Bone marrow (tissue), 2 donors: ENCODE measurements around the gene EDC4.
"Not testable (repeated sequence)": the region's sequence is repeated elsewhere in the genome, so short reads cannot be mapped to it uniquely, and the experiment has no call there.

ENCODE experiments used
- DNase-seq, 2 donors: peaks; one replicate each; lab custom pipeline; 2025; lab: John Stamatoyannopoulos, UW

The EDC4 gene

GRCh38 chr16:67872631-67873434 is at the start of gene EDC4:
Gene EDC4, plus strand, starts transcription at chr16:67873052. Its CDS starts 210 bp downstream, at chr16:67873262.
- peak; percentile 28 to 86 for DNase-seq

- no peak for DNase-seq
Observed at GRCh38 chr16:67825119-67825518, 47.7 kb upstream of the EDC4 start.

DNA sequence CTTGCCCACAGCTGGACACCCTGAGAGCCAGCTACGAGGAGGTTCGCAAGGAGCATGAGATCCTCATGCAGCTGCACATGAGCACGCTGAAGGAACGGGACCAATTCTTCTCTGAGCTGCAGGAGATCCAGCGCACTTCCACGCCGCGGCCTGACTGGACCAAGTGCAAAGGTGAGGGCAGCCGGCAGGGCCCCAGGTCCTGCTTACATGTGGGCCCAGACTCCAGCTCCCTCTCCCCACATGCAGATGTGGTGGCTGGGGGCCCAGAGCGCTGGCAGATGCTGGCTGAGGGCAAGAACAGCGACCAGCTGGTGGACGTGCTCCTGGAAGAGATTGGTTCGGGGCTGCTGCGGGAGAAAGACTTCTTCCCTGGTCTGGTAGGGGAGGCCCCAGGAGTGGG is 46.9 kb upstream of the EDC4 start:
- DNase-seq, result no peak

DNA sequence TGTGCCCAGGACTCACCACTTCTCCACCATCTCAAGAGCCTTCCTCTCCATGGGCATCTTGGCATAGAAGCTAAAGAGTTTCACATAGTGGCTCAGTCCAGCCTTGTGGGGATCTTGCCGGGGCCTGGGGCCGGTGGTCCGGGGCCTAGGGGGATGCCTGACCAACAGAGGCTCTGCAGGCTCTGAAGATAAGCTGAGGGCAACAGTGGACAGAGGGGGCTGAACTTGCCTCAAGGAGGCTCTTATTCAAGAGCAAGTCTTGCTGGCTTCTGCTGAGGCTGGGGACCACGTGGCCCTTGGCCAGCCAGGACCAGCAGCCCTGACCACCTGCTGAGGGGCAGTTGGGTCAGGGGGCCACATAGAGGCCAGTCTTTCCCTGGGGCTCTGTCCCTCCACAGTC is 44.2 kb upstream of the EDC4 start:
- DNase-seq, result no peak

DNA sequence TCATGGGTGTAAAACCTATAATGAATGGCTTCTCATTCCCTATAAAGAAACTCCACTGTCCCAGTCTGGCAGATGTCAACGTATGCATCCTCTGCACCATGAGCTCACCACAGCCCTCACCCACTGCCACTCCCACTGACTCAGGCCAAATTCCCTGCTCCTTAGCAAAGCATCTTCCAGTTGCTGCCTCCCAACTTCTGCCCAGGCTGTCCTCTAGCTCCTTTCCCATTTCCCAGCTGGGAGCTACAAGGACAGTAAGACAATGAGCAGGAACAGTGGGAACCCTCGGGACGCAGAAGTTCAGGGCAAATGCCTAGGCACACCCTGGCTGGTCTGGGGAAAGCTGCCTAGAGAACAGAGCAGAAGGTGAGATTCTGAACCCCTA is 39.8 kb upstream of the EDC4 start:
- DNase-seq, result no peak

DNA sequence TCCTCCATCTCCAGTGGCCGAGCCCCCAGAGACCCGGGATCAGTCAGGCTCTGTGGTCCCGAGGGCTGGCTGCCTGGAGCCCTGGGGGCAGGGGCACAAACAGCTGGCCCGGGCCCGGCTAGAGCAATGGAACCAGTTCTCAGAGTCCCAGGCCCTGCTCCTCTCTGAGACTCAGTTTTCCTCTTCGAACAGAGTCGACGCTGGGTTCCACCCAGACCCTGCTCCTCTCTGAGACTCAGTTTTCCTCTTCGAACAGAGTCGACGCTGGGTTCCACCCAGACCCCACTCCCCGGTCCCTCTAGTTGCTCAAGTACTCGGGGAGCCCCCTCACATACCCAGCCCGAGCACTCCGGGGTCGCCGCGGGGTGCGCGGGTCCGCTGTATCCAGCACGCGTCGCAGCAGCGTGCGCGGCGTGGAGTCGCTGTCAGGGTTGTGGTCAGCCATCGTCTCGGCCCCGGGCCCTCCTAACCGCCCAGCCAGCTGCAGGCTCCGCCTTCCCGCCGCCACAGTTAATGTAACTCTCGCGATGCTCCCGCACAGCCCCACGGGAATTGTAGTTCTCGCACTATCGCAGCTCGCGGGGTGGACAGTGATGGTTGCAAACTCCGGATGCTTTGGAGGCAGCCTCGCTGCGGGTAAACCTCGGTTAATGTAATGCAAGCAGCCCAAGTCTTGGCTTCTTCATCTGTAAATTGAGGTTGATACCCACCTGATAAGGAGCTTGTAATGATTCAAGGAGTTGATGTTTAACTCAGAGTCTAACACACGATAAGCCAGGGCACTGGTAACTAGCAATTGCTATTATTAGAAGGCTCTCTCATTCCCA is 39.2 kb upstream of the EDC4 start:
- DNase-seq, result peak; percentile 85 to 87

DNA sequence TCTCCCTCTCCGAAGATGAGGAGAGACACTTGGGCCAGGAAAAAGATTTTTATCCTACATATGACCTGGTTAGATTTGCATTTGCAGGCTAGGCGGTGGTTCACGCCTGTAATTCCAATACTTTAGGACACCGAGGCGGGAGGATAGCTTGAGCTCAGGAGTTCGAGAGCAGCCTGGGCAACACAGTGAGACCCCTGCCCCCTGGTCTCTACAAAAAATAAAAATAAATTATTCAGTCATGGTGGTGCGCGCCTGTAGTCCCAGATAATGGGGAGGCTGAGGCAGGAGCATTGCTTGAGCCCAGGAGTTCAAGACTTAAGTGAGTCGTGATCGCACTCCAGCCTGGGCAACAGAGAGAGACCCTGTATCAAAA is 38.6 kb upstream of the EDC4 start:
- DNase-seq, result no peak

- DNase-seq, result not testable (repeated sequence)
Observed at GRCh38 chr16:67837190-67837589, 35.7 kb upstream of the EDC4 start.

- DNase-seq, result no peak
Observed at GRCh38 chr16:67837811-67838210, 35.0 kb upstream of the EDC4 start.

GRCh38 chr16:67841198-67841815 is 31.5 kb upstream of the EDC4 start:
- DNase-seq, result no peak

- peak; percentile 95 to 97 for DNase-seq
Observed at GRCh38 chr16:67841816-67842508, 30.9 kb upstream of the EDC4 start, which contains the start of gene THAP11. Gene THAP11, plus strand, starts transcription at chr16:67842320. Its CDS starts 235 bp downstream, at chr16:67842555.

- peak; percentile 27 to 68 for DNase-seq
Observed at GRCh38 chr16:67842509-67843342, 30.1 kb upstream of the EDC4 start.

DNA sequence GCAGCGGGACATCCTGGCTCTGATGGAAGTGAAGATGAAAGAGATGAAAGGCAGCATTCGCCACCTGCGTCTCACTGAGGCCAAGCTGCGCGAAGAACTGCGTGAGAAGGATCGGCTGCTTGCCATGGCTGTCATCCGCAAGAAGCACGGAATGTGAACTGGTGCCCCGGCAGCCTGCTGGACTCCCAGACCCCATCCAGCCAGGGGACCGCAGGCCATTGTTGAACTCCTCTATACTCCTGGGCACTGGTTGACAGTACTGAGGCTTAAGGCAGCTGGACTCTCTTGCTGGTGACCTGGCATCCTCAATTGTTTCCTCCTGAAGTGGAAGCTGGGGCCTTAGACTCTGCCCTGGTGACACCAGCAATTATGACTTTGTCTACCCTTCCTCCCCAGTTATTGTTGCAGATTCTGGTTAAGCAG is 29.5 kb upstream of the EDC4 start:
- DNase-seq, result no peak

GRCh38 chr16:67844497-67844896 is 28.4 kb upstream of the EDC4 start:
- DNase-seq, result no peak

DNA sequence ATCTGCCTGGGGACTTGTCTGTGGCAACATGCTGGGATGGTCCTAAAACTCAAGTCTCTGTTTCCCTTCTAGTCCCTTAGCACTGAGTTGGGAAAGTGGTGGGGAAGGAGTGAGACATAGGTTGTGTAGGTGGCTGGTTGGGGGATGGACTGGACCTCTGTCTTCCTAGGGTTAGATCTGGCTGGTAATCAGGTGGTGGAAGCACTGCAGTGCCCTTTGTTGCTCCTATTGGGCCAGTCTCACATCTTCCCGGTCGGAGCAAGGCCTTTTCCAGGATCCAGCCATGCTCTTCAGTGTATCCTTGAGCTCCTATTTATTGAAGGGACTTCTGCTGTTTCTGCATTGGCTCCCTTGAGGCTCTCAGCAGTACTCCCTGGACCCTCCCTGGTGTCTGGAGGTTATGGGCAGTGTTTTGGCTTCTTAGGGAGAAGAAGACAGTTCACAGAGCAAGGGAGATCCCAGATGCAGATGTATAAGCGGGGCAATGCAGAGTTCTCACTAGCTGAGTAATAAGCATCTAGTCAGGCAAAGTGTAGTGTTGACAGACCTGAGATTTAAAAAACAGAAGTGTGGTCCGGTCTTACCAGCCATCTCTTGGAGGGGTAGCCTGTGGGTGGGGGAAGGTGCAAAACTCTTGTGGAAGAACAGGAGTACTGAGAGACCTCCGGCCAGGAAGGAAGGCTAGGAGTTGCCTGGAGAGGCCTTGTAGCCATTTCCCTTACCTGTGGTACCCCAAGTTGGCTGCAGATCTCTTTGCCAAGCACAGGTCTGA is 27.4 kb upstream of the EDC4 start:
- no peak for DNase-seq

DNA sequence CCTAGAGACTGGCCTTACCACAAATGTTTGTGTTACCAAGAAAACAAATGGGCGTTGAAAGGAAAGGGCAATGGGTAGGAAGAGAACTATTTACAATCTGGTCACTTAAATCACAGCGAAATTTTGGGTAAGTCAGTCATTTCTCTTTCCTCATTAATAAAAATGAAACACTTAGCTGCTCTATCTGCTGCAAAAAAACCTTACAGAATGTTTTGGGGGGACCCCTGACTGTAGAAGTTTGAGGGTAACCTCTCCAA is 26.9 kb upstream of the EDC4 start:
- DNase-seq, result no peak

DNA sequence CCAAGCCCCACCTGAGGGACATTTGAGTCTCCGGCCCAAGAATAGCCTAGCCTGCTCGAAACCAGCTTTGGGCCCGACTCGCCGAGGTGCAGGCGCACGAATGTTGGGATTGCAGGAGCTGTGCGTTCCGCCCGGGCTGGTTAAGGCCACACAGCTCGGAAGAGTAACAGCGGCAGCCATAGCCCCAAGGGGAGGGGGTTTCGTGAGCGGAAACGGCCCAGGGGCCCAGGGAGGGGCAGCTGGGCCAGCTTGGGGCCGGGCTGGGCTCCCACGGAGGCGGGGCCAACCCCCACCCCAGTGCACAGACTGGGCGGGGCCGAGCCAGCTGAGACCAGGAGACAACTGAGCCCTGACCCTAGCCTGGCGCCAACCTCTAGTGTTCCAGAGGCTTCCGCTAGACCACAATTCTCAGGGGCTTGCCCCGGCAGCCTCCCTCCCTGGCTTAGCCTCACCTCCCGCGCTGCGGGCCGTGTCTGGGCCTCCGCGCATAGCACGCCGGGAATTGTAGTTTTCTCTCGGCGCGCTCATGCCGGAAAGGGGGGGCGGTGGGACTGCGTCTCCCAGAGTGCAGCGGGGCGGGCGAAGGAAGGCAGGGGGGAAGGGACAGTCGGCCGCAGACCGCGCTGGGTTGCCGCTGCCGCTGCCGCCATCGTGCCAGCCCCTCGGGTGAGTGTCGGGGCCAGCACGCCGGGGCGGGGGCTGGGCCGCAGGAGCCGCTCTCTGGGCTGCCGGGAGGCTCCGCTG is 26.4 kb upstream of the EDC4 start, which contains the start of gene NUTF2:
Gene NUTF2, plus strand, starts transcription at position 614 of the 744 bp plus-strand sequence. CDS start 18,198 bp downstream, outside the sequence.
- peak; percentile 90 to 94 for DNase-seq

DNA sequence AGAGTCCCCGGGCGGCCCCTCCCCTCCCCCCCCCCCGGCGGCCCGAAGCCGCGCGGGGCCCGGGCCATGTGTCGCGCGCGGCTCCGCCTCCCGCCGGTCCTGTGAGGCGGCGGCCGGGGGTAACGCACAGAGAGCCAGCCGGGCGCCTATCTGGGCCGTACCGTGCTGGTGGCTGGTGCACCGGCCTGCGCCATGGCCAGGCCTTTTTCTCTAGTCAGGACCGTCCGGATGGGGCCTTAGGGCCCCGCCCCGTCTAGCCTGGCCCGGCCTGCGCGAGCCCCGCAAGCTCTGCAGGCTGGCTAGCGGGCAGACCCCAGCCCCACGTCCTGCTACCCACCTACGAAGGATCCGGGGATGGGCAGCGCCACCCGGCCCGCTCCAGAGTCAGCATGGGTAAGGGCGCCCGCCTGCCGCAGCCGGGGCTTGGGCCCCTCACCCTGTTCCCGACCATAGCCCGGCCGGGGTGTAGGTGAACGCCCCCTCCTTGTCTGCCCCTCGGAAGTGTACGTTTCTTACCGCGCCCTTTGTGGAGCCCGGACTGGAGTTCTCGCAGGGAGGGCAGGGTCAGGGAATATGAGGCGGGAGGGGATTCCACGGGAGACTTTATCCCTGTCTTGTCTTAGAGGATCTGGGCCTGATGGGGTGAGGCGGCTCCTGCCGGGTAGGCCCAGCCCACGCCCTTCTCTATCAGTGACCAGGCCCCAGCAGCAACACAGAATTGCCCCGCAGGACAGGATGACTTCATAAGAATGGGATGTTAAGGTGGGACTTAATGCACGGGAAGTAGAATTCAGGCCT is 25.6 kb upstream of the EDC4 start, which contains the start of gene CENPT:
Gene CENPT, minus strand, starts transcription at position 630 of the 798 bp plus-strand sequence. CDS start 13,834 bp downstream, outside the sequence.
- DNase-seq, result no peak

DNA sequence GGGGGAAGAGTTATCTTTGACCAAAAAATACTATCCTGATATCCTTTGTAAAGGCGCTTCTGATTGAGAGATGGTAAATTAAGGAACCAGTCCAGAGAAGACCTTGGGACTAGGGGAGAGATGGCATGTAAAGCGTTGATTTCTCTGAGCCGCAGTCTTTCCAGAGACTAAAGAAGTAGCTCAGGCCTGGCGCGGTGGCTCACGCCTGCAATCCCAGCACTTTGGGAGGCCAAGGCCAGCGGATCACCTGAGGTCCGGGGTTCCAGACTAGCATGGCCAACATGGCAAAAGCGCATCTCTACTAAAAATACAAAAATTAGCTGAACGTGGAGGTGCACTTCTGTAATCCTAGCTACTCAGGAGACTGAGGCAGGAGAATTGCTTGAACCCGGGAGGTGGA is 24.7 kb upstream of the EDC4 start:
- no peak for DNase-seq
